Effector memory CD8-positive, alpha-beta T cell (primary cell): ENCODE data around the gene SRGAP2.
"Not testable (repeated sequence)": the region's sequence is repeated elsewhere in the genome, so short reads cannot be mapped to it uniquely, and the experiment has no call there.

Experiments
- ATAC-seq: fragments of 150-1000 bp; cut with Tn5 transposase; replicated peaks from 2 replicates; pipeline ENCODE4 v1.10.0; 2021; ENCODE audit warnings: mild to moderate bottlenecking, moderate library complexity
- DNase-seq, 3 experiments: peaks; one replicate each; pipeline ENCODE4 v3.0.0; 2021
- H3K27ac Mint-ChIP-seq, 2 donors: one replicate each; pipeline ENCODE4 v1.8.0; 2022; ENCODE audit warnings: mild to moderate bottlenecking in 2 of 2, mixed read lengths in 2 of 2, moderate library complexity in 2 of 2
- H3K27me3 Mint-ChIP-seq, 2 donors: one replicate each; pipeline ENCODE4 v1.8.0; 2022; ENCODE audit warnings: mixed read lengths in 2 of 2
- H3K36me3 Mint-ChIP-seq: one replicate; pipeline ENCODE4 v1.8.0; 2022; ENCODE audit warnings: mild to moderate bottlenecking, moderate library complexity, mixed read lengths; ENCODE audit not compliant: insufficient read depth
- H3K4me1 Mint-ChIP-seq, 2 donors: one replicate each; pipeline ENCODE4 v1.8.0; 2022; ENCODE audit warnings: low read depth in 2 of 2, mixed read lengths in 2 of 2
- H3K4me3 Mint-ChIP-seq, 2 donors: one replicate each; pipeline ENCODE4 v1.8.0; 2022; ENCODE audit warnings: mild to moderate bottlenecking in 2 of 2, mixed read lengths in 2 of 2, moderate library complexity in 2 of 2
- H3K9me3 Mint-ChIP-seq, 2 donors: one replicate each; pipeline ENCODE4 v1.8.0; 2022; ENCODE audit warnings: mixed read lengths in 2 of 2

Gene SRGAP2

GRCh38 chr1:206246129-206246886, 43.0 kb downstream of the SRGAP2 start:
- not testable (repeated sequence) for H3K4me3 Mint-ChIP-seq, H3K27ac Mint-ChIP-seq, H3K9me3 Mint-ChIP-seq, DNase-seq, H3K36me3 Mint-ChIP-seq, H3K4me1 Mint-ChIP-seq, H3K27me3 Mint-ChIP-seq, ATAC-seq

GRCh38 chr1:206250953-206251681, 47.8 kb downstream of the SRGAP2 start:
- H3K27me3 Mint-ChIP-seq, ATAC-seq, H3K4me3 Mint-ChIP-seq: not testable (repeated sequence)

GRCh38 chr1:206252680-206253335, 49.5 kb downstream of the SRGAP2 start:
- H3K4me3 Mint-ChIP-seq, H3K36me3 Mint-ChIP-seq, ATAC-seq, H3K27ac Mint-ChIP-seq, H3K27me3 Mint-ChIP-seq, H3K9me3 Mint-ChIP-seq, DNase-seq, H3K4me1 Mint-ChIP-seq: not testable (repeated sequence)

More at GRCh38 chr1:206250953-206251681, 47.8 kb downstream of the SRGAP2 start:
- not testable (repeated sequence) for H3K36me3 Mint-ChIP-seq, H3K9me3 Mint-ChIP-seq, H3K27ac Mint-ChIP-seq, DNase-seq, H3K4me1 Mint-ChIP-seq
